SH-SY5Y (cell line): ENCODE measurements around the gene HSBP1L1.

Experiments
- GATA2 ChIP-seq: IDR thresholded peaks from 2 replicates; pipeline ENCODE4 v1.6.1; 2011; ENCODE audit warnings: mild to moderate bottlenecking, low read depth, low read length
- GATA3 ChIP-seq: IDR thresholded peaks from 2 replicates; pipeline ENCODE4 v1.6.1; 2011; ENCODE audit warnings: low read depth, mild to moderate bottlenecking, low read length, moderate library complexity

The HSBP1L1 gene

DNA sequence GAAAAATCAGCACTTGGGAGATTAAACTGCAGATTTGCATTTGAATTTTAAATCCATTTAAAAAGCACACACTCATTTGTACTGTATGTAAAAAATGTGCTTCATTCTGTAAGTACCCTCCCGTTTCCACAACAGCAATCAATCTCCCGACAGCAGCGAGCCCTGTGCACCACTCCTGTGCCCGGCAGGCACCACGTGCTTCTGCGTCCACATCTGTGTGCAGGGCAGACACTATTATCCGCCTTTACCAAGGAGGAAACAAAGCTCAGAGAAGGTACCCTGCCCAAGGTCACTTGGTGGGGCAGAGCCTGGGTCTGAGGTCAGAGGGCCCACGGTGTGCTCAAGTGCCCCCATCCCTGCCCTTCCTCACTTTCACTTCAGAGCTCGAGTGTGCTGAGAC lies 7.5 kb downstream of the HSBP1L1 start:
- TF ChIP-seq GATA3 = no peak
- TF ChIP-seq GATA2 = no peak

DNA sequence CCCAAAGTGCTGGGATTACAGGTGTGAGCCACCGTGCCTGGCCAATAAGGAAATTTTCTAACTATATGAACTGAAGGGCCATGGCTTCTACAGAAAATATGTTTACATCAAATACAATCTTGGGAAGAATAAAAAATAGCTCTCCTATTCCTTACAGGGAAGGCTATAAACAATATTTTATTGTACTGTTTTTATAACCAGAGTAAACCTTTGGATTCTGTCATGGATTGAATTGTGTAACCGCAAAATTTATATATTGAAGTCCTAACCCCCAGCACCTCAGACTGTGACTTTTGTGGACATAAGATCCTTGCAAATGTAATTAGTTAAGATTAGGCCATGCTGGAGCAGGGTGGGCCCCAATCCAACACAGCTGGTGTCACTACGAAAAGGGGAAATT lies 8.3 kb downstream of the HSBP1L1 start:
- TF ChIP-seq GATA3 (no peak), GATA2 (no peak)

DNA sequence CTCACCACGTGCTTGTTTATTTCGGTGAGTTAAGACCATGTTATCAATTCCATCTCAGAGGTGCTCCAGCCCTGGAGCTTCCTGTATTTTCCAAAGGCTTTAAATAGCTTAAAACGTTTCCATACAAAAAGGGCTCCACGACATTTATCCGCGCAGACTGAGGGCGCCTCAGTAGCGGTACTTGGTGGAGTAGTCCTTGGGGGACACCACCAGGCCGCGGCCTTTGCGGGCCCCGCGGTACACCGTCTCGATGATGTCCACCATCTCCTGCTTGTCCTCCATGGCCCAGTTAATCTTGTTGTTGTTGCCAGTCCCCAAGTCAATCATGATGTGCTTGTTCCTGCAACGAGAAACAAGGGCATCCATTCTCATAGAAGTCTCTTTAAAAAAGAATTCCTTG lies 9.1 kb downstream of the HSBP1L1 start:
- TF ChIP-seq GATA3 (no peak), GATA2 (no peak)

DNA sequence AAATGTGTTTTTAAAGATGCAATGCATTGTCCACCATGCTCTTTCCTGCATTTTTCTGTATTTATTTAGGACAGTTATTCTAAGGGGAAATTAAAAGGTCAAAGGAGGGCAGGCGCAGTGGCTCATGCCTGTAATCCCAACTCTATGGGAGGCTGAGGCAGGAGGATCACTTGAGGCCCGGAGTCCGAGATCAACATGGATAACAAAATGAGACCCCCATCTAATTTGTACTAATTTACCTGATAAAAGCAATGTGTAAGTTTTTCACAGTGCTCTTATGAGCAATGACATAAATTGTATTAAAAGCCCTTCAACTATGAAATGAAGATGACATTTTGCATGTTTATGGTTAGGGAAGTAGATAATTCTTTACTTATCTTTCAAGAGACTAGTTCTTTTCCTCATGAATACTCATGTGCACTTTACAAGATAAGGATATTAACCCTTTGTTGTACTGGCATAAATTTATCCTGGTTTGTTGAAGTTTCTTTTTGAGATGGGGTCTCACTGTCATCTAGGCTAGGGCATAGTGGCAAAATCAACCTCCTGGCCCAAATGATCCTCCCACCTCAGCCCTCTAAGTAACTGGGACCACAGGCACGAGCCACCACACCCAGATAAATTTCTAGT lies 9.7 kb downstream of the HSBP1L1 start:
- TF ChIP-seq GATA2 (no peak), GATA3 (no peak)

DNA sequence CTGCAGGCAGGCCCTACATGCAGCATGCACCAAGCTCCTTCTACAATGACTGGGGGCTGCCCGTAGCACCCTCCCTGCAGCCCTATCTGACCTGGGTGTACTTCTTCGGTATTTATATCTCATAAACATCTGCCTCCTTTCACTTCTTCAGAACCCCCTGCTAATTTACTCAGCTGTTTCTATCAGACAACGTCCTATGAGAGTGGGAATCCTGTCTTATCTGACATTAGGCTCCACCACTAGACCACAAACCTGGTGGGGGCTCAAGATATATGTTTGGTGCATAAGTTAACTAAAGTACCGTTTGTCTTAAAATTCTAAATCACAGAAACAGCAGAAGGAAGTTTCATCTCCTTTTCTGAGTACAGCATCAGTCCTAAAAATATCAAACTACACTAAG lies 10.6 kb downstream of the HSBP1L1 start:
- TF ChIP-seq GATA3 (no peak), GATA2 (no peak)

DNA sequence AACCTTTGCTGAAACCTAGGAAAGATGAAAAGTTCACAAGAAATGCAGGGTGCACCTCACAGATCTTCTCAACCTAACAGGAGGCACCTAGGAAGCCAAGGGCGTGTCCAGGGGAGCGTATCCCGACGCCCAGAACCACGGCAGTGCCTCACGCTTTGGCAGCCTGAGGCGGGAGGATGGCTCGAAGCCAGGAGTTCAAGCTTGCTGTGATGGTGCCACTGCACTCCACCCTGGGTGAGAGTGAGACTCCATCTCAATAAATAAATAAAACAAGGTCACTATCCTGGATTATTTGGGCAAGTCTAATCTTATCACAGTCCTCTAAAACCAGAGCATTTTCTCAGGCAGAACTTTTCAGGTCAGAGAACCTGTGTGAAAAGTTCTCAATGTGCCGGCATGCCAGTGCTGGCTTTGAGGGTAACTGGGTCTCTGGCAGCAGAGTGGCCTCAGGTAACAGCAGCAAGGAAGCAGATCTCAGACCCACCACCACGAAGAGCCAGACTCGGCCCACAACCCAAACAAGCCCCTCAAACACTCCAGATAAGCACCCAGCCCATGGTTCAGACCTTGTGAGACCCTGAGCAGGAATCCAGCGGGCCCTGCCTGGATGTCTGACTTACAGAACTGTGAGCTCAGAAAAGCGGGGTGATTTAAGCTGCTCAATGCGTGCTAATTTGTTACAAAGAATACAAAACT lies 11.7 kb downstream of the HSBP1L1 start:
- TF ChIP-seq GATA3 (no peak), GATA2 (no peak)

DNA sequence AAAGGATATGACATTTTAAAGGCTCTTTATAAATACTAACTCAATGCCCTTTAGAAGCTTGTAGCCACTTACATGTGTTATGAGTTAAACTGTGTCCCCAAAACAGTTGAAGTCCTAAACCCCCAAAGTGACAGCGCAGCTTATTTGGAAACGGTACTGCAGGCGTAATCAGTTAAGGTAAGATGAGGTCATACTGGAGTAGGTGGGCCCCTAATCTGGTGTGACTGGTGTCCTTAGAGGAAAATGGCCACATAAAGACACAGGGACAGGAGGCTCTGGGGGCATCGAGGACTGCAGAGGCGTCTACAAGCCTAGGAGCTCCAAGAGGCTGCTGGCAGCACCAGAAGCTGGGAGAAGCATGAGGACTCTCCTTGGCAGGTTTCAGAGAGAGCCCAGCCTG lies 15.4 kb downstream of the HSBP1L1 start:
- TF ChIP-seq GATA3 = no peak
- no peak for TF ChIP-seq GATA2

DNA sequence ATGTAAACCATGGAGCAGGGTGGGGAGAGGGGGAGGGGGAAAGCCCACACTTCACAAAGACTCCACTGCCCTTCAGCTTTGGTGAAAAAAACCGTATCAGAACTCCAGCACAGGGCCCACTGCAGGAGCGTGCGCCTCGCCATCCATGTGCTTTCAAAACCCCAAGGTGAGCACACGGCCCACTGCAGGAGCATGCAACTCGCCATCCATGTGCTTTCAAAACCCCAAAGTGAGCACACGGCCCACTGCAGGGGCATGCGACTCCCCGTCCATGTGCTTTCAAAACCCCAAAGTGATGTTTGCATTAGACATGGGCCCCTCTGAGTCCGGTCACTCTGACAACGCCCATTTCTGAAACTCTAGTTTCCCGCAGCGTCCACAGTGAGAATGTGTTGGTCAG lies 16.1 kb downstream of the HSBP1L1 start:
- TF ChIP-seq GATA3 (no peak), GATA2 (no peak)

DNA sequence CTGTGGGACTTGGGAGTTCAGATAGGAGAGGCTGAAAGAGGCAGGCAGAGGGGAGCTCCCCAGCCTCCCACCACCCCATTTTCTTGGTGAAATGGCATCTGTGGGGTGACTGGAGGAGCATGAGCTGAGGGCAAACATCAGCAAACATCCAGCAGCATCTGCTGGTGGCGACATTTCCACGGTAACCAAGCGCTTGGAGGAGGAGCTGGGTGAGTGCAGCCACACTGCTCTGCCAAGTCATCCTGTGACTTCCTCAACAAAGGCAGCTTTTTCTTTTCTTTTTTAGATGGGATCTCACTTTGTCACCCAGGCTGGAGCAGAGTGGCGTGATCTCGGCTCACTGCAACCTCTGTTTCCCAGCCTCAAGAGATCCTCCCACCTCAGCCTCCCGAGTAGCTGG lies 18.3 kb downstream of the HSBP1L1 start:
- no peak for TF ChIP-seq GATA2
- TF ChIP-seq GATA3 = no peak

DNA sequence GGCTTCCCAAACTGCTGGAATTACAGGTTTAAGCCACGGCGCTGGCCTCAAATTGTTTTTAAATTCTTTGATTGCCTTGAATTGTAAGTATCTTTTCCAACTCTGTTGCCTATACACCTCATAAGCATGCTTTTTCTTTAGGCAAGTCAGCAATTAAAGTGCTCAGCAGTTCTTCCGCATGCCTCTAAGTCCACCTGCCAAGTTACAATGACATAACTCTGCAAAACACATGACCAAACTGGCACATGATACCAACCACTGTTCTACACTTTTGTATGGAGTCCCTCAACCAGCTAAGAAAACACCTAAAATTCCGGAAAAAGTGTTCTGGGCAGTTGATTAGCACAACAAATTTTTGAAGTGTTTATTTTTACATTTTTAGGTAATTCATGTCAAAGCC lies 18.8 kb downstream of the HSBP1L1 start:
- TF ChIP-seq GATA3 (no peak), GATA2 (no peak)

DNA sequence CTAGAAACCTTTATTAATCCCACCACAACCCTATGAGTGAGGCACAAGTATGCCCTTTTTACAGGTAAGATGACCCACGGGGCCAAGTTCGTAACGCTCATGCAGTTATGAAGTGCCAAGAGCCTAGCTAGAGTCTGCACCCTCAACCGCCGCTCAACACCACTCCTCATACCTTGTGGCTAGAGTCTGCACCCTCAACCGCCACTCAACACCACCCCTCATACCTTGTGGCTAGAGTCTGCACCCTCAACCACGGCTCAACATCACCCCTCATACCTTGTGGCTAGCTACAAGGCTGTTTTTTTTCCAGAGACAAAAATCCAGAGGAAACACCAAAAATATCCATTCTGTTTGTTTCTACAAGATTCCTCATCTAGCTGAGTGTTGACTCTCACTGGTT lies 19.4 kb downstream of the HSBP1L1 start:
- TF ChIP-seq GATA2 = no peak

DNA sequence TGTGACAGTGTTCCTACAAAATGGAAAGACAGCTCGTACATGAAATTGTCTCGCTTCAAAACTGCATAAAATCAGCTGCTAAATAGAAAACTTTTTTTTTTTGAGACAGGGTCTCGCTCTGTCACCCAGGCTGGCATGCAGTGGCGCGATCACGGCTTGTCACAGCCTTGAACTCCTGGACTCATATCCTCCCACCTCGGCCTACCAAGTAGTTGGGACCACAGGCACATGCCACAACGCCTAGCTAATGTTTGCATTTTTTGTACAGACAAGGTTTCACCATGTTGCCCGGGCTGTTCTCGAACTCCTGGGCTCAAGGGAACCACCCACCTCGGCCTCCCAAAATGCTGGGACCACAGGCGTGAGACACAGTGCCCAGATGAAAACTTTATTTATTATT lies 20.7 kb downstream of the HSBP1L1 start:
- TF ChIP-seq GATA2 = no peak
- TF ChIP-seq GATA3 = no peak

DNA sequence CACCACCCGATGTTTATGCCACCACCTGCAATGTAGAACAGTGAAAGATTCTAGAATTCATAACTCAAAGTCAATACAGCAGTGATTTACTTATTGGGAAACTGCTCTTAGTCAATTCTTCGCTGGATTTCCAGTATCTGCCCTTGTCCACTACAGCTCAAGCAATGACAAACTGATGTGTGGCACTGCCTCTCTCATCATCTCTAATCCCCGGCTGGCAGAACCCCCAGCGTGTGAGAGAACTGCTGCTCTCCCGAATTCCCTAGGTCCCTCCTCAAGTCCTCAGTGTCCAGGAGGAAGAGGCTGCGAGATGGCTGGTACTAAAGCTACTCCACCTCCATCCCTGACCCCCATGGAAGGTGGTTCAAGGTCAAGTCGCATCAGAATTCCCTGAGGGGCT lies 22.3 kb downstream of the HSBP1L1 start:
- TF ChIP-seq GATA3 (no peak), GATA2 (no peak)

DNA sequence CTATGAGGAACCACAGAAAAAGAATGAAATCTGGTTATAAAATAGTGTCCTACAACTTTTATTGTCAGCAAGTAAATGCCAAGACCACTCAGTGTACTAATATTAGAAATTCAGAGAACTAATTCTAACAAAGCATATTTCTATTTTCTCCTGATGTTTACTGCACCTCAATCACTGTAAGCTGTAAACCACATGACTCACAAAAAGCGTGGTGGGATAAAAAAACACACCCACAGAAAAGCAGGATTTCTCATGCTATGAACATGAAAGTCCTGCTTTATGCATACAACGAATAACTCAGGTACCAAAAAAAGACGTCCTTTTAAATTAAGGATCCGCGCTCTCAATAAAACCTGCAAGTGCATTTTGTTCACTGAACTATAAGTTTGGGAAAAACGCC lies 23.1 kb downstream of the HSBP1L1 start:
- TF ChIP-seq GATA2 (no peak), GATA3 (no peak)

DNA sequence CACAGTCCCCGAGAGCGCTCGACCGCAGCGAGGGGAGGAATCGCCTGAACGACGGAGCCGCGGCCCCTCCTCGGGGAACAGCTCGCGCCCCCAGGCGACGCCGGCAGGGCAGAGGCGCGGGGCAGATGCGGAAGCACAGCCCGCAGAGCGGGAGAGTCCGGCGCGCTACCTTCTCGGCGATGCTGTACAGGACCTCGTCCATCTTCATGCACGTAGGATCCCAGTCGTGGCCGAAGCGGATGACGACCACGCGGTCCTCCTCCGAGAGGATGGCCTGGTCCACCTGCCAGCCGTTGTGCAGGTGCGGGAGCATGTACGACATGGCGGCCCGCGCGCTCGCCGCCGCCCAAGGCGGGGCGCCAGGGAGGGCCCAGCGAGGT lies 23.6 kb downstream of the HSBP1L1 start:
- TF ChIP-seq GATA2 = no peak
- TF ChIP-seq GATA3 = no peak
